NCI-H2196 treated with DMSO at 0.1 percent for 48 hours (cell line): ENCODE results near the gene PIK3CD.
"Not testable (repeated sequence)": the region's sequence is repeated elsewhere in the genome, so short reads cannot be mapped to it uniquely, and the experiment has no call there.

ENCODE experiments used
- DNase-seq: peaks from one replicate; lab custom pipeline; 2025; ENCODE audit not compliant: unreplicated experiment; lab: John Stamatoyannopoulos, UW

PIK3CD gene

DNA sequence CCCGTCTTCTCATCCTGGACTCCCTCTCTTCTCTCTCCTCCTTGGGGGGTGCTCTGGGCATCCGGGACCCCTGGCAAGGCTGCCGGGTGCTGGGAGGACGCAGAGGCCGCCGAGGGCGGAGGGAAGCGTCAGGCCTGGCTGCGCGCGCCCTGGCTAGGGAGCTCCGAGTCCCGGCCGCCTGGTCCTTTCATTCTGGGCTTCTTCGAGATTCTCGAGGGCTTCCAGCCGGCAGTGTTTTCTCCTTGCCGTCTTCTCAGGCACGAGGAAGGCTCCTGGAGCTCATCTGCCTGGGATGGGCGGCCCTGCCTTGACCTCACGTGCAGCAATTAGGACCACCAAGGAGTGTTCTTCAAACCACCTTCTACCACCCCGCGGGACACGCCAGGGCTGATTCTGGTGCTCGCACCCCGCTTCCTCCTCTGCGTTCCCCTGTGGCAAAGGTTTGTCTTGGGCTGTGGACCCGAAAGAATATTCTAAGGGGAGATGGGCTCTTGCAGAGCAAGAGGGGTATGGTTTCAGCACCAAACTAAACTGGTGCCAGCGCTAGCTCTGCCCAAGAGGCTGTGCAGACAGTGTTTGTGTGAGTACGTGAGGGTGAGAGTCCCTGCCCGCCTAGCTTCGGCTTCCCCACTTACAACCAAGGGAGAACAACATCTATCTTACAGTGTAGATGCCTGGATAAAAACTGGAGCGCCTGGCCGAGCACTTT lies 36.5 kb downstream of the PIK3CD start:
- DNase-seq, result no peak

DNA sequence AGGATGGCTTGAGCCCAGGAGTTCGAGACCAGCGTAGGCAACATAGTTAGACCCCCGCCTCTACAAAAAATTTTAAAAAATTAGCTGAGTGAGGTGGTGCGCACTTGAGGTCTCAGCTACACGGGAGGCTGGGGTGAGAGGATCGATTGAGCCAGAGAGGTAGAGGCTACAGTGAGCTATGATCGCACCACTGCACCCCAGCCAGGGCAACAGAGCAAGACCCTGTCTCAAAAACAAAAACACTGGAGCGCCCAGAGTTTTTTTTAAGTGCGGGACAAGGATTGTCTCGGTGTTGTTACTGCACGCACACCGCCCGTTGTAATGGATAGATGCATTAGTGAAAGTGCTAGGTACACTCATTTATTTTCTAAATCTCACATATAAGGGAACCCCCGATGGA lies 37.1 kb downstream of the PIK3CD start:
- no peak for DNase-seq

DNA sequence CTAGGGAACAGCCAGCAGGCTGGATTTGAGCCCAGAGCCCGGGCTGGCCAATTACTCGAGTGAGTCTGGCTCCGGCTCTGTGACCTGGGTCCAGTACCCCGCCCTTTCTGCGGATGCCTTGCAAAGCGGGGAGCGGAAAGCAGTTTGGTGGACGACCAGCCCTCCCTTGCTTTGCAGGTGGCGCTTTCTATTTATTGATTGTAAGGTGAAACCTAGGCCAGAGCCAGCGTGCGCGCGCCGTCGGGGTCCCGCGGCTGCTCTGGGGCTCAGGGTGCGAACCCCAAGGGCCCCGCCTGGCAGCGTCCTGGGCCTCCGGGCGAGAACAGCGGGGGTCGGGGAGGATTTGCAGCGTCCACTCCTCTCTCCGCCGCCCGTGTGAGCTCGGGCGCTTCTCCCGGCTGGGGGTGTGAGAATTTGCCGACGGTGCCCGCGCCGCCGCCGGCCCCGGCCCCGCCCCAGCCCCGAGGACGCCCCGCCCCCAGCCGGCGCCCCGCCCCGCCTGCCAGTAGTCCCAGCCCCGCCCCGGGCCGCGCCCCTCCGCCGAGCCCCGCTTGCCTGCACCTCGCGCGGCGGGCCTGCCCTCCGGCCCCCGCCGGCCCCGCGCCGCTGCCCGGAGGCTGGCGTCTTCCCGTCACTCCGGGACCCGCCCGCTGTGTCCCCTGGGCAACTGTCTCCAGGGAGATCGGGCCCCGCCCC lies 37.6 kb downstream of the PIK3CD start:
- DNase-seq, result peak; percentile 71

DNA sequence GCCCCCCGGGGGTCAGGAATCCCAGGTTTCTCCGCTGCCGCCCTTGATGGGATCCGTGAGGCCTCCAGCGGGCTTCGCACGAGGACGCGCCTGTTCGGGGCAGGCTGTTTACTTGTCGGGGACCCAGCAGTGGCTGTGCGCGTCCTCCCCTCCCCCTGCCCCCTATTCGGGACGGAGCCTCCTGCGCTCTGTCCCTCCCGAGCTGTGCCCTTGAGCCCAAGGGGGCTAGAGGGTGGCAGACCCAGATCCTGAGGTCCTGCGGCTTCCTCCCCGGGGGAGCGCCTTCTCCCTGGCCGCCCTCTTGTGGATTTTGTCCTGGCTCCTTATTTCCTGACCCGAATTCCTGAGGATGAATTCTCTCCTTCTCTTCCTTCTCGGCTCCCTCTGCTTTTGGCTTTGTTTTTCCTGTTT lies 38.4 kb downstream of the PIK3CD start:
- DNase-seq, result no peak

DNA sequence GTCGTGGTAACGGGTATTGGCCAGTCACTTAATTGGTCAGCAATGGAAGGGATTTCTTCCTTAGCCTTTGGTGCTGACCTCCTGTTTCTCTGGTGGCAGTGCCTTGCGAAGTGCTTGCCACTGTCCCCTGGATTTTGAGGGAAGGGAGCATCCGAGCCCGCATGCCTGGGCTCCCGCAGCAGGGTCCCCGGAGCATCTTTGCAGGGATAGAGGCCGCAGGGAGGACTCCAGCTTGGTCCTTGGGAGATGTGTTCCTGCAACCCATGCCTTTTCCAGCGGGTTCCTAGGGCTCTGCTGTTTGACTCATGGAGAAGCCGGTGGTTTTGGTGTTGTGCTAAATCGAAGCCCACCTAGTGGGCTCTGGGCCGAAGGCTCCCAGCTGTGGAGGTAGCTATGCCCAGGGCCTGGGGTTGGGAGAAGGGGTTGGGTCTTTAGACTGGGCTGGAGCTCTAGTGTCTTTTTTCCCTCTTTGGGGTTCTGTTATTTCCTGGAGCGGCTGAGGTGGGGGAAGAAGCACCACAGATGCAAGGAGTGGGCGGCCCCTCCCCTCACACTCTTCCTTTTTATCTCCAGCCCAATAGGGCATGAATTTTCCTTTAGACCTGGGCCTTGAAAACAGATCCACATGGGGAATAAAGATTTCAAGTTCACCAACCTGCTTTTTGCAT lies 39.0 kb downstream of the PIK3CD start:
- no peak for DNase-seq

DNA sequence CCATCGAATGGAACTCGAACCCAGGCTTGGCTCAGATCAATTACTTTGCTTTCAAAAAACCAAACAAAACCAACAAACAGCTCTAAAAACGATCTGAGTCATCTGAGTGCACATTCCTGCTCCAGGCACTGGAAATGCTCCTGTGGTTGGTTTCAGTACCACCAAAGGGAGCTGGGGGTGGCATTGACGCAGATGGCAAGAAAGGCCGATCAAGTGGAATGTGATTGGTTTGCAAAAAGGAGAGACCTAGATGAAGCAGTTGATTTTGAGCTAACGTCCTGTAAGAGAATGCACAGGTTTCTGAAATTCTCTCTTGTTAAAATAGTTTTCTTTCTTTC lies 39.5 kb downstream of the PIK3CD start:
- DNase-seq, result no peak

DNA sequence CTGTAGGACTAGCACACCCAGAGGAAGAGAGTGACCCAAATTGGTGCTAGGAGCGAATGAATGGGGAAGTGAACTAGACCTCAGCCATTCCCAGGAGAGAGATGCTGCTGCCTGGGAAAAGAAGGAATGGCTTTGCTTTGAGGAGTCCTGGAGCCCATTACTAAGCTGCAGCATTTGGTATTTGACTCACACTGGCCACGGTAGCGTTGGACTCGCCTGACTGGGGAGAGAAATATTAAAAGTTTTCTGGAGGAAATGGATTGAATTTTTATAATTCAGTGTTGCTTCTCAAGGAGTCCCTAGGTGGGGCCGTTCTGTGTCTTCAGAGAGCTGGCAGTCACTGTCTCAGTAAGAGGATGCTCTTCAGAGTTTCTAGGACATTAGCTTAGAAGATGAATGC lies 40.2 kb downstream of the PIK3CD start:
- no peak for DNase-seq

DNA sequence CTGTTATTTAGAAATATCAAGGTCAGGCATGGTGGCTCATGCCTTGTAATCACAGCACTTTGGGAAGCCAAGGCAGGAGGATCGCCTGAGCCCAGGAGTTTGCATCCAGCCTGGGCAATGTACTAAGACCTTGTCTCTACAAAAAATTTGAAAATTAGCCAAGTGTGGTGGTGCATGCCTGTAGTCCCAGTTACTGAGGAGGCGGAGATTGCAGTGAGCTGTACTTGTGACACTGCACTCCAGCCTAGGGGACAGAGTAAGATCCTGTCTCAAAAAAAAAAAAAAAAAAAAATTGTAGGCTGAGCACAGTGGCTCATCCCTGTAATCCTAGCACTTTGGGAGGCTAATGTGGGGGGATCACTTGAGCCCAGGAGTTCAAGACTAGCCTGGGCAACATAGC lies 45.3 kb downstream of the PIK3CD start:
- no peak for DNase-seq

DNA sequence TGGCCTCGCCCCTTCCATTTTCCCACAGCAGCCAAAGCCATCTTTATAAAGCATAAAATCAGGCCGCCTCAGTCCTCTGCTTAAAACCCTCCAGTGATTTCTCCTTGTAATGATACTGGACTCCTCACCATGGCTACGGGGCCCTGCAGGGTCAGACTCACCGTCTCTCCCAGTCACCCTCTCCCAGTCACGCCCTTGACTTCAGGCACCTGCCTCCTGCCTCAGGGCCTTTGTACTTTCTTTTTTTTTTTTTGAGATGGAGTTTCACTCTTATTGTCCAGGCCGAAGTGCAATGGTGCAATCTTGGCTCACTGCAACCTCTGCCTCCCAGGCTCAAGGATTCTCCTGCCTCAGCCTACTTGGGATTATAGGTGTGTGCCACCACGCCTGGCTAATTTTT lies 47.8 kb downstream of the PIK3CD start:
- no peak for DNase-seq

DNA sequence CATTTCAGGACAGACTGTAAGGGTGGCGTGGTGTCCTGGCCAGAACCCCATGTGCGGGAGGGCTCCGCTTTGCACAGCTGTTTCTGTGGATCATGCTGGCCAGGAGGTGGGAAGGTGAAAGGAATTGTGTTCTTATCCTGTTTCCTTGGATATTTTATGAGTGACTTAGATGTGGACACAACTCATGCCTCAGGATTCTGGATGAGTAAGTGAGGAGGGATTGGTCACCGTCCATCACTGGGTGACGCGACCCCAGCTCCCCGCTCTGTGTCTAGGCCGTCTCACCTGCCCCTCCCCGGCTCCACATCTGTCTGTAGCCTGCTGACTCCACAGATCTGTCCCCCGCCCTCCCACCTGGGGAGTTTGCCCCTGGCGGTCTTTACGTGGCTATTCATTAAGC lies 48.8 kb downstream of the PIK3CD start:
- no peak for DNase-seq

DNA sequence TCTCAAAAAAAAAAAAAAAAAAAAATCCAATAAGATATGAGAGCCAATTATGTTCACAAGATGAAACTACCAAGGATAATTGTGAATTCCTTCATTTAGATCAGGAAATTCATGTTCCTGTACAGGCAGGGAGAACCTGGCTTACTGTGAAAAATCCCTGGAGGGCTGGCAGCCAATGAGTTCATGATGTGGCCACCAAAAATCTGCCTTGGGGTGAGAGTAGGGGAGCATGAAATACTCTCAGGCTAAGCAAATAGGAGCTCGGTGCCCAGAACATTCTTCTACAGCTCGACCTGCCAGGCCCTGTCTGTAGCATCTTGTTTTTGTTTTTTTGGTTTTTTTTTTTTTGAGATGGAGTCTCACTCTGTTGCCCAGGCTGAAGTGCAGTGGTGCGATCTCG lies 50.1 kb downstream of the PIK3CD start:
- no peak for DNase-seq

DNA sequence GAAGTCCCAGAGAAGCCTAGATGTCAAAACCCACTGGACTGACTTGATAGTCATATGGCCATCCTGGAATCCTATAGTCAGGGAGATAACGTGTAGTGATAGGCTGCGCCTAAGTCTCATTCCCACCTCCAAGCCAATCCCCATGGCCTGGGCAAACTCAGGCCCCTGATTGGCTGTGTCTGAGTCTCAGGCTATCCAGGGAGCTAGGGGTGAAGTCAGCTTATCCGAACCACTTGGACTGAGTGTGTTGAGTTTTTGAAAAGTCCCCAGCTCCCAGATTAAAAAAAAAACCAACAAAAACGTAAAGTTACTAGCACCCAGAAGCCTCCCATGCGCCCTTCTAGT lies 51.6 kb downstream of the PIK3CD start:
- no peak for DNase-seq

DNA sequence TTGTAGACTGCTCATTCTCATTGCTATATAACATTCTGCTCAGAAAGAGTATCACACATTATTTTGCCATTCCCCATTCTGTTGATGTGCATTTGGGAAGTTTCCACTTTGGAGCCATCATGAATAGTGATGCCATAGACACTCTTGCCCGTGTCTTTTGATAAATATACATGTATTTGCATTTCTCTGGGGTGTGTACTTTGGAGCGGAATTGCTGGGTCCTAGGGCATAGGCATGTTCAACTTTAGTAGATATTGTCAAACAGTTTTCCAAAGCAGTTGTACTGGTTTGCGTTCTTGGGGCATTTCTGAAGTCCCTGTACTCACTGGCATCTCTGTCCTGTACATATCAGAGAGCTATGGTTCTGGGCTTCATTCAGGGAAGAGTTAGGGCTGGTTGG lies 52.1 kb downstream of the PIK3CD start:
- no peak for DNase-seq

DNA sequence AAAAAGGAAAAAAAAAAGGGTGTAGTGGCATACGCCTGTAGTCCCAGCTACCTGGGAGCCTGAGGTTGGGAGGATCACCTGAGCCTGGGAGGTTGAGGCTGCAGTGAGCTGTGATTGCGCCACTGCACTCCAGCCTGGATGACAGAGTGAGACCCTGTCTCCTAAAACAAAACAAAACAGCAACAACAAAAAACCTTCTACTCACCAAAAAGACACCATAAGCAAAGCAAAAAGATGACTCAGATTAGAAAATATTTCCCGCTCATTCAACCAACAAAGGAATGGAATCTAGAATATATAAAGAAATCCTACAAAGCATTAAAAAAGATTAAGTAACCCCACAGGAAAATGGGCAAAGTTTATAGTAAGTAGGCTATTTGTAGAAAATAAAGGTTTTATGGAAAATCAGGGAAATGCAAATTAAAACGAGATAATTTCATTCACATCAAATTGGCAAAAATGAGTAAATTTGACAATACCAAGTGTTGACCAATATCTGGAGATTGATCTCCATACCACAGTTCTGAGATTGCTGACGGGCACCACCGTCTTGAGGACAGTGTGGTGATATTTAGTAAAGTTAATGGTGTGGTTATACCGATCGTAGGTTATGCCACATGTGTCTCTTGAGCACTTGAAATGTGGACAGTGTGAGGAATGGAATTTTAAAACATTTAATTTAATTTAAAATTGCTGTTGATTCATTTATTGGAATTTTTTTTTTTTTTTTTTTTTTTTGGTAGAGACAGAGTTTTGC lies 54.0 kb downstream of the PIK3CD start:
- no peak for DNase-seq

DNA sequence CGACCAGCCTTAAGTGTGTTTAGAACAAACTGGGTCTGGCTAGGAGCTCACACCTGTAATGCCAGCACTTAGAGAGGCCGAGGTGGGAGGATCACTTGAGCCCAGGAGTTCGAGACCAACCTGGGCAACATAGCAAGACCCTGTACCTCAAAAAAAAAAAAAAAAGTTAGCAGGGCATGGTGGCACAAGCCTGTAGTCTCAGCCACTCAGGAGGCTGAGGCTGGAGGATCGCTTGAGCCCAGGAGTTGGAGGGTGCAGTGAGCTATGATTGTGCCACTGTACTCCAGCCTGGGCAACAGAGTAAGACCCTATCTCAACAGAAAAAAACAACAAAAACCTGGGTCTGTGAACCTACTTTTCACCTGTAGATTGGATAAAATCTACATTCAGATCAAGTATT lies 54.6 kb downstream of the PIK3CD start:
- DNase-seq, result no peak

DNA sequence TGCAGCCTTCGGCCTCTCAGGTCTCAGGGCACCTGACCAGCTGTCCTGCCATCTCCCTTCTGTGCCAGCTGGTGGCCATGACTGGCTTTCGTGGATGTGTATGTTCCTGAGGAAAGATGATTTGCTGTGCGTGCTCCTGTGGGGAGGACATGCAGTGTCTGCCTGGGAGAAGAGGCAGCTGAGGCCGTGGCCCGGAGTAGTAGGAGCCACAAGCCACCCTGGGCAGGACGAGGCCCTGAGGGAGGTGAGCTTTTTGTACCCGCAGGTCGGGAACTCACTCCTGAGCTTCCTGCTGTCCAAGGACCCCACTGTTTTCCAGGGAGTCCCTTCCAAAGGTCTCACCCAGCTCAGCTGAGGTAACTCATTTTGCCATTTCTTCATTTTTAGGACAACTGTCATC lies 58.5 kb downstream of the PIK3CD start:
- no peak for DNase-seq

DNA sequence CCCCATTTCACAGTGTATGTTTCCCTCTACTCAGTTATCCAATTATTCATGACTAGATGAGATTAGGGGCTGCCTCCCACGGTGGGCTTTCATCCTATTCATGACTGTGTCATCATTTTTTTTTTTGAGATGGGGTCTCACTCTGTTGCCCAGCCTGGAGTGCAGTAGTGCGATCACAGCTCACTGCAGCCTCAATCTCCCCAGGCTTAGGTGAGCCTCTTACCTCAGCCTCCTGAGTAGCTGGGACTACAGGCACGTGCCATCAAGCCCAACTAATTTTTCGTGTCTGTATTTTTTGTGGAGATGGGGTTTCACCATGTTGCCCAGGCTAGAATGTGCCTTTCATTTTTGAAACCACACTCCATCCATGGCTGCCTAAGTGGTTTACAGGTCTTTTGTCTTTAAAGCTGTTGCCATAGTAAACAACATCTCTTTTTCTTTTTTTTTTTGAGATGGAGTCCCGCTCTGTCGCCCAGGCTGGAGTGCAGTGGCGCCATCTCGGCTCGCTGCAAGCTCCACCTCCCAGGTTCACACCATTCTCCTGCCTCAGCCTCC lies 60.0 kb downstream of the PIK3CD start:
- no peak for DNase-seq

DNA sequence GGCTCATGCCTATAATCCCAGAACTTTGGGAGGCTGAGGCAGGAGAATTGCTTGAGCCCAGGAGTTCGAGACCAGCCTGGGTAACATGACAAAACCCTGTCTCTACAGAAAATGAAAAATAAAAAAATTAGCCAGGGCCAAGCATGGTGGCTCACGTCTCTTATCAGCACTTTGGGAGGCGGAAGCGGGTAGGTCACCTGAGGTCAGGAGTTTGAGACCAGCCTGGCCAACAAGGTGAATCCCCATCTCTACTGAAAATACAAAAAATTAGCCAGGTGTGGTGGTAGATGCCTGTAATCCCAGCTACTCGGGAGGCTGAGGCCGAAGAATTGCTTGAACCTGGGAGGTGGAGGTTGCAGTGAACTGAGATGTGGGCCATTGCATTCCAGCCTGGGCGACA lies 61.2 kb downstream of the PIK3CD start:
- DNase-seq, result not testable (repeated sequence)

DNA sequence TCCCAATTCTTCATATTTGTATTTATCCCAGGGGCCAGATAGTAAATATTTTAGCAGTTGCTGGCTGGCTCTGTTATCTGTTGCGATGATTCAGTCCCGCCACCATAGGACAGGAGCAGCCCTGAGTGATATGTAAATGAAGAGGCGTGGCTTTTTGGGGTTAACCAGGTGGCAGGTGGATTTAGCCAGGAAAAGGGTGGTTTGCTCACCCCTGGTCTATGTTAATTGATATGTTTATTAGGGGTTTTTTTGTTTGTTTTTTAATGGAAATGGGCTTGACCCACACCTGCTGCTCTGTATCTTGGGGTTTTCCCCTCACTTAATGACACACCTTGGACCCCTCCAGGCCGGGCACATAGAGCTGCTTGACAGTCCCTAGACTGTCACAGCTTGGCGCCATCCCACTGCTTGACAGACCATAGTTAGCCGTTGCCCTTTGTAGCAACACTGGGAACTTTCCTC lies 62.8 kb downstream of the PIK3CD start:
- no peak for DNase-seq

DNA sequence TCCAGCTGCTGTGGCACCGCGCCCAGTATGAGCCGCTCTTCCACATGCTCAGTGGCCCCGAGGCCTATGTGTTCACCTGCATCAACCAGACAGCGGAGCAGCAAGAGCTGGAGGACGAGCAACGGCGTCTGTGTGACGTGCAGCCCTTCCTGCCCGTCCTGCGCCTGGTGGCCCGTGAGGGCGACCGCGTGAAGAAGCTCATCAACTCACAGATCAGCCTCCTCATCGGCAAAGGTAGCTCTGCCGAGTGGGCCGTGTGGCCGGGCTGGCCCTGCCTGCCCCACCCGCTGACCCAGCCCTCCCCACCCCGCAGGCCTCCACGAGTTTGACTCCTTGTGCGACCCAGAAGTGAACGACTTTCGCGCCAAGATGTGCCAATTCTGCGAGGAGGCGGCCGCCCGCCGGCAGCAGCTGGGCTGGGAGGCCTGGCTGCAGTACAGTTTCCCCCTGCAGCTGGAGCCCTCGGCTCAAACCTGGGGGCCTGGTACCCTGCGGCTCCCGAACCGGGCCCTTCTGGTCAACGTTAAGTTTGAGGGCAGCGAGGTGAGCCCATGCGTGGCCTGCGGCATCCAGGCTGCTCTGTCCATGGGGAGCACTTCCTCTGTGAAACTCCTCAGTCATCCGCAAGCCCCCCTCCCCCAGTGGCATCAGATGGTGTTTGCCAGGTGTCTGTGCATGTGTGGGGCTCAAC lies 64.2 kb downstream of the PIK3CD start:
- DNase-seq, result no peak
